Ascending aorta (tissue), 2 donors: ENCODE results near the gene ZBTB11. TPM values are rescaled to one million over a fixed set of nuclear protein-coding genes. Genes with fewer than 3 reads are reported as not detected.

Source experiments
- DNase-seq, 2 donors: peaks; one replicate each; pipeline ENCODE4 v3.0.0-alpha.2; 2019; ENCODE audit warnings: low spot score in 2 of 2
- H3K27ac ChIP-seq, 2 donors: fragments of 200-600 bp; sonication (generic); one replicate each; pipeline ENCODE4 v1.5.1; 2016 to 2017; ENCODE audit warnings: mild to moderate bottlenecking in 1 of 2
- H3K27me3 ChIP-seq: fragments of 200-600 bp; sonication (generic); one replicate; pipeline ENCODE4 v1.5.1; 2017
- H3K36me3 ChIP-seq, 2 donors: fragments of 200-600 bp; sonication (generic); one replicate each; pipeline ENCODE4 v1.5.1; 2016
- H3K4me1 ChIP-seq, 2 donors: fragments of 200-600 bp; sonication (generic); one replicate each; pipeline ENCODE4 v1.5.1; 2016 to 2017; ENCODE audit warnings: mild to moderate bottlenecking in 1 of 2
- H3K4me3 ChIP-seq, 2 donors: fragments of 200-600 bp; sonication (generic); one replicate each; pipeline ENCODE4 v1.5.1; 2016 to 2017; ENCODE audit warnings: mild to moderate bottlenecking in 1 of 2
- H3K9me3 ChIP-seq, 2 donors: fragments of 200-600 bp; sonication (generic); one replicate each; pipeline ENCODE4 v1.5.1; 2016
- intact Hi-C: fragments of 100-400 bp; cut with DNase I; formaldehyde crosslinking; loops from one replicate; pipeline ENCODE4 v1.15.1; 2023
- total RNA-seq: library from RNA; depleted of rRNA; stranded (reverse); fragments of >200 nt; gene quantifications from one replicate; pipeline ENCODE4 v1.1.0, GENCODE V29; 2016
- TF ChIP-seq, protein P1 (sequence below), 3 experiments: fragments of 200-600 bp in 2 of 3; fragments of 450-650 bp in 1 of 3; sonication (generic) in 2 of 3; IDR thresholded peaks; one replicate each; pipeline ENCODE4 v1.5.1; 2016 to 2019; ENCODE audit warnings: antibody characterized with exemption in 3 of 3, mild to moderate bottlenecking in 1 of 3, moderate library complexity in 1 of 3

The ZBTB11 gene
- total RNA-seq, 1 donor from 2014 or later = 16.5 TPM

DNA sequence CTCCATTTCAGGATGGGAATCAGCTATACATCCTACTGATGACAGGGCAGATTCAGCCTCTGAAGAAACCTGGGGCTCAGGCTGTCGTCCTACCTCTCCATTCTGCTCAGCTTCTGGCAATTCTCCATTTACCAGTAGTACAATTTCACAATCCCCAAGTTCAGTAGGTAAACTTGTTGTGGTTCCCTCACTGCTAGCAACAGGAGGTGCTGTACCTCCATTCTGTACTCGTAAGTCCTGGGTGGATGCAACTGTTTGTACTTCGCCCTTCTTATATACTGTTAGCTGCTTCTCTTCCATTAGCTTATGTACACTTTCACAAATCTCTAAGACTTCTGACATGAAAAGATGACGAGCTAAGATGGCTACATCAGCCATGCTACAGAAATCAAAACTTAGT, 11.6 kb downstream of the ZBTB11 start:
- Histone ChIP-seq H3K9me3 (no peaks in the 10 kb centered on the region), H3K27me3 (no peaks in the 10 kb centered on the region), H3K4me3 (no peak overlapping the region), H3K27ac (no peak overlapping the region), H3K4me1 (no peaks in the 10 kb centered on the region), H3K36me3 (peaks cover 60 to 65% of the 10 kb centered on the region in 2 donors)
- TF ChIP-seq, protein P1, sequence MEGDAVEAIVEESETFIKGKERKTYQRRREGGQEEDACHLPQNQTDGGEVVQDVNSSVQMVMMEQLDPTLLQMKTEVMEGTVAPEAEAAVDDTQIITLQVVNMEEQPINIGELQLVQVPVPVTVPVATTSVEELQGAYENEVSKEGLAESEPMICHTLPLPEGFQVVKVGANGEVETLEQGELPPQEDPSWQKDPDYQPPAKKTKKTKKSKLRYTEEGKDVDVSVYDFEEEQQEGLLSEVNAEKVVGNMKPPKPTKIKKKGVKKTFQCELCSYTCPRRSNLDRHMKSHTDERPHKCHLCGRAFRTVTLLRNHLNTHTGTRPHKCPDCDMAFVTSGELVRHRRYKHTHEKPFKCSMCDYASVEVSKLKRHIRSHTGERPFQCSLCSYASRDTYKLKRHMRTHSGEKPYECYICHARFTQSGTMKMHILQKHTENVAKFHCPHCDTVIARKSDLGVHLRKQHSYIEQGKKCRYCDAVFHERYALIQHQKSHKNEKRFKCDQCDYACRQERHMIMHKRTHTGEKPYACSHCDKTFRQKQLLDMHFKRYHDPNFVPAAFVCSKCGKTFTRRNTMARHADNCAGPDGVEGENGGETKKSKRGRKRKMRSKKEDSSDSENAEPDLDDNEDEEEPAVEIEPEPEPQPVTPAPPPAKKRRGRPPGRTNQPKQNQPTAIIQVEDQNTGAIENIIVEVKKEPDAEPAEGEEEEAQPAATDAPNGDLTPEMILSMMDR (IDR thresholded peaks at IDR 0.05) = no peak
- no peak for DNase-seq
- intact Hi-C loops = no loop called here

DNA sequence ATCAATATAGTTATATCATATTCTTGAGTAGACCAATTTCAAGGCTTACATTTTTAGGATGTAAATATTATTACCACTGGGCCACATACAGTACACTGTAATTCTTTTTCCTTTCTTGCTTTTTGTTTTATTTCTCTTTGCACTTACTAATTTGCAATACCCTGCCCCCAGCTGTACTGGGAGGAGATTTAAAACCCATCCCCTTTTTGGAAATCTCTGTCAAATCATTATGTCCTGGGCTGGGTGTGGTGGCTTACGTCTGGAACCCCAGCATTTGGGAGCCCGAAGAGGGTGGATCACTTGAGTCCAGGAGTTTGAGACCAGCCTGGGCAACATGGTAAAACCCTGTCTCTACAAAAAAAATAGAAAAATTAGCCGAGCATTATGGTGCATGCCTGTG, 16.2 kb downstream of the ZBTB11 start:
- TF ChIP-seq, protein P1 (IDR thresholded peaks at IDR 0.05) = no peak
- peaks cover 77 to 94% of the 10 kb centered on the region in 2 donors for H3K36me3 ChIP-seq
- no peaks in the 10 kb centered on the region for H3K4me1 ChIP-seq
- no peak for DNase-seq
- no peak overlapping the region for H3K27ac ChIP-seq
- no peaks in the 10 kb centered on the region for H3K9me3 ChIP-seq
- no peak overlapping the region for H3K4me3 ChIP-seq
- H3K27me3 ChIP-seq = no peaks in the 10 kb centered on the region
- intact Hi-C loops = no loop called here

DNA sequence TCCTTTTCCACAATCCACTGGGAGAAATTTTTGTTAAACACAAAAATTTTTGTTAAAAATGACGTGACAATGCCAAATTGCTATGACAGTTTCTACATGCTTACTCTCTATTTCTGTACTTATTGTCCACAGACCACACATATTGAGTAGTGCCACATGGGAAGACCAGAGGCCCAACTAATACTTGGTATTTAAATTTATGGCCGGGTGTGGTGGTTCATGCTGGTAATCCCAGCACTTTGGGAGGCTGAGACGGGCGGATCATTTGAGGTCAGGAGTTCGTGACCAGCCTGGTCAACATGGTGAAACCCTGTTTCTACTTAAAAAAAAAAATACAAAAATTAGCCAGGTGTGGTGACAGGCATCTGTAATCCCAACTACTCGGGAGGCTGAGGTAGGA, 20.3 kb downstream of the ZBTB11 start:
- intact Hi-C loops = no loop called here
- peaks cover 69 to 87% of the 10 kb centered on the region in 2 donors for H3K36me3 ChIP-seq
- no peaks in the 10 kb centered on the region for H3K9me3 ChIP-seq
- H3K4me3 ChIP-seq = no peak overlapping the region
- DNase-seq = no peak
- H3K4me1 ChIP-seq = peaks cover 0 to 4% of the 10 kb centered on the region in 2 donors
- H3K27me3 ChIP-seq = no peaks in the 10 kb centered on the region
- H3K27ac ChIP-seq = no peak overlapping the region
- TF ChIP-seq, protein P1 (IDR thresholded peaks at IDR 0.05) = no peak

DNA sequence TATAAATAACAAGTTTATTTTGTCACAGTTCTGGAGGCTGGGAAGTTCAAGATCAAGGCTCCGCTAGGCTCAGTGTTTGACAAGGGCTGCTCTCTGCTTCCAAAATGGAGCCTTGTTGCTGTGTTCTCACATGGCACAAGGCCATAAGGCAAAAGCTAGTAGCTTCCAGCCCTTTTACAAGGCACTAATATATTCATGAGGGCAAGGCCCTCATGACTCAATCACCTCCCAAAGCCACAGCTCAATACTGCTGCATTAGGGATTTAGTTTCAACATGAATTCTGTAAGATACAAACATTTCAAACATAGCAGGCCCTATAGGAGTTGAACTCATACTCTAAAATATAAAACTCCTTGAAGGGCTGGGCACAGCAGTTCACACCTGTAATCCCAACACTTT, 30.2 kb downstream of the ZBTB11 start:
- Histone ChIP-seq H3K4me1 (no peaks in the 10 kb centered on the region), H3K9me3 (peaks cover 0 to 6% of the 10 kb centered on the region in 2 donors), H3K36me3 (peaks cover 10 to 39% of the 10 kb centered on the region in 2 donors), H3K4me3 (no peak overlapping the region), H3K27me3 (no peaks in the 10 kb centered on the region), H3K27ac (no peak overlapping the region)
- TF ChIP-seq, protein P1 (IDR thresholded peaks at IDR 0.05) = no peak
- intact Hi-C loops = no loop called here
- DNase-seq = no peak

DNA sequence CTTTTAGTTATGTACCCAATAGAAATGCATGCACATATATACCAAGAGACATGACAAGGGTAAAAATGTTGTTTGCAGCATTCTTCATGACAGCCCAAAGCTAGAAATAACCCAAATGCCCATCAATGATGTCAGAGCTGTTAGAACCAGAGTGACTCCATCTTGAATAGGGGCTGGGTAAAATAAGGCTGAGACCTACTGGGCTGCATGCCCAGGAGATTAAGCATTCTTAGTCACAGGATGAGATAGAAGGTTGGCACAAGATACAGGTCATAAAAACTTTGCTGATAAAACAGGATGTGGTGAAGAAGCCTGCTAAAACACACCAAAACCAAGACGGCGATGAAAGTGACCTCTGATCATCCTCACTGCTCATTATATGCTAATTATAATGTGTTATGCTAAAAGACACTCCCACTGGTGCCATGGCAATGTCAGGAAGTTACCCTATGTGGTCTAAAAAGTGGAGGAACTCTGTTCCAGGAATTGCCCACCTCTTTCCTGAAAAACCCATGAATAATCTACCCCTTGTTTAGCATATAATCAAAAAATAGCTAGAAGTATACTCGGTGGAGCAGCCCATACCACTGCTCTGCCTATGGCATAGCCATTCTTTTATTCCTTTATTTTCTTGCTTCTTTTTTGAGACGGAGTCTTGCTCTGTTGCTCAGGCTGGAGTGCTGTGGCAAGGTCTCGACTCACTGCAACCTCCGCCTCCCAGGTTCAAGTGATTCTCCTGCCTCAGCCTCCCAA, 32.9 kb downstream of the ZBTB11 start:
- no peak for DNase-seq

More for the DNA sequence above, 32.9 kb downstream of the ZBTB11 start:
- Histone ChIP-seq H3K4me3 (no peak overlapping the region), H3K9me3 (peaks cover 0 to 5% of the 10 kb centered on the region in 2 donors), H3K36me3 (peaks cover 7 to 13% of the 10 kb centered on the region in 2 donors), H3K27me3 (no peaks in the 10 kb centered on the region), H3K27ac (no peak overlapping the region), H3K4me1 (no peaks in the 10 kb centered on the region)
- TF ChIP-seq, protein P1 (IDR thresholded peaks at IDR 0.05) = no peak
- intact Hi-C loops = no loop called here
